ENCODE measurements around the gene GAST. TPM values are rescaled to one million over a fixed set of nuclear protein-coding genes. Genes with fewer than 3 reads are reported as not detected.

GAST gene
- total RNA-seq, 1 experiment from 2014 or later, result not detected

- Histone ChIP-seq H3K79me2 (ENCODE audit: insufficient read depth, low read length) (peaks cover 6% of the 10 kb centered on the region; the same call in 1 of the 2 replicates), H3K27me3 (ENCODE audit: insufficient read depth, low read length) (no peaks in the 10 kb centered on the region), H2BK120ac (ENCODE audit: low read depth, low read length, poor library complexity, severe bottlenecking) (no peak overlapping the region), H2BK20ac (ENCODE audit: low read depth, low read length, poor library complexity, severe bottlenecking) (no peak overlapping the region), H3K4me1 (ENCODE audit: insufficient read depth, low read length) (peaks cover 3% of the 10 kb centered on the region; the same call in 1 of the 2 replicates), H2AK5ac (ENCODE audit: insufficient read length, low read length) (no peak overlapping the region), H3K4me2 (ENCODE audit: insufficient read depth, insufficient read length, low read length) (no peak overlapping the region), H3K56ac (ENCODE audit: insufficient read length, low read depth, low read length) (no peak overlapping the region), H4K5ac (ENCODE audit: insufficient read length, low read depth, low read length) (no peak overlapping the region), H3K79me1 (ENCODE audit: insufficient read depth, low read depth, low read length, poor library complexity, severe bottlenecking) (no peaks in the 10 kb centered on the region), H3K23me2 (ENCODE audit: insufficient read length, low read depth, low read length, poor library complexity, severe bottlenecking) (peaks cover 2% of the 10 kb centered on the region), H2BK5ac (ENCODE audit: insufficient read length, low read length) (no peak overlapping the region), H4K91ac (ENCODE audit: insufficient read length, low read depth, low read length) (no peak overlapping the region), H2AFZ (ENCODE audit: low read length) (no peak overlapping the region), H3K23ac (ENCODE audit: insufficient read length, low read depth, low read length) (no peak overlapping the region), H3K9ac (ENCODE audit: extremely low read depth, insufficient read length, low read length) (no peak overlapping the region), H3K9me3 (ENCODE audit: control insufficient read depth, low read depth, low read length) (no peaks in the 10 kb centered on the region), H3K14ac (ENCODE audit: insufficient read depth, low read length) (no peak overlapping the region), H2BK15ac (ENCODE audit: low read depth, low read length) (no peak overlapping the region), H3K18ac (ENCODE audit: insufficient read length, low read depth, low read length) (no peak overlapping the region), H3T11ph (ENCODE audit: low read length) (no peak overlapping the region), H3K4ac (ENCODE audit: low read depth, low read length) (no peak overlapping the region), H4K8ac (replicated peaks; ENCODE audit: insufficient read length, low read depth, low read length) (no peak overlapping the region), H4K20me1 (ENCODE audit: control insufficient read depth, insufficient read depth, insufficient read length) (no peaks in the 10 kb centered on the region), H3K27ac (ENCODE audit: insufficient read length, low read depth, low read length) (no peak overlapping the region), H2BK12ac (ENCODE audit: insufficient read length, low read depth, low read length) (no peak overlapping the region)
- Mint-ChIP-seq H3K27ac (no peak overlapping the region; a peak in 1 of 7 replicates), H3K36me3 (ENCODE audit: insufficient read depth in 1 of 3, low read depth in 3 of 3) (peaks cover 18 to 23% (median 19%) of the 10 kb centered on the region in 3 experiments), H3K4me1 (peaks cover 15 to 34% of the 10 kb centered on the region in 2 experiments), H3K27me3 (ENCODE audit: low read depth) (peaks cover 8% of the 10 kb centered on the region), H3K4me3 (no peak overlapping the region), H3K9me3 (peaks cover 0 to 7% of the 10 kb centered on the region in 2 experiments; a peak in 2 of 5 replicates)
- no peak for TF ChIP-seq CTCF (conservative IDR thresholded peaks at IDR 0.05)
- DNase-seq, result no peak
- no CpG with 5 or more reads among the region's 4 CpGs for WGBS (ENCODE audit: extremely low coverage, insufficient read length, low lambda C conversion rate)
These were observed 25.9 kb upstream of the GAST start for GRCh38 chr17:41686281-41686680.
